Coronary artery (tissue), 2 donors: Measurements from ENCODE around the gene DLX6.

Source experiments
- DNase-seq: peaks from one replicate; pipeline ENCODE4 v3.0.0-alpha.2; 2017; ENCODE audit warnings: low spot score
- H3K27ac ChIP-seq, 2 donors: fragments of 200-600 bp; sonication (generic); one replicate each; pipeline ENCODE4 v1.5.1; 2016 to 2019
- H3K4me3 ChIP-seq: fragments of 200-600 bp; sonication (generic); 2 replicates; pipeline ENCODE4 v1.5.1; 2016; ENCODE audit warnings: mild to moderate bottlenecking, moderate library complexity
- TF ChIP-seq, protein P1 (sequence below): fragments of 200-600 bp; sonication (generic); IDR thresholded peaks from one replicate; pipeline ENCODE4 v1.5.1; 2019; ENCODE audit warnings: antibody characterized with exemption

The DLX6 gene

DNA sequence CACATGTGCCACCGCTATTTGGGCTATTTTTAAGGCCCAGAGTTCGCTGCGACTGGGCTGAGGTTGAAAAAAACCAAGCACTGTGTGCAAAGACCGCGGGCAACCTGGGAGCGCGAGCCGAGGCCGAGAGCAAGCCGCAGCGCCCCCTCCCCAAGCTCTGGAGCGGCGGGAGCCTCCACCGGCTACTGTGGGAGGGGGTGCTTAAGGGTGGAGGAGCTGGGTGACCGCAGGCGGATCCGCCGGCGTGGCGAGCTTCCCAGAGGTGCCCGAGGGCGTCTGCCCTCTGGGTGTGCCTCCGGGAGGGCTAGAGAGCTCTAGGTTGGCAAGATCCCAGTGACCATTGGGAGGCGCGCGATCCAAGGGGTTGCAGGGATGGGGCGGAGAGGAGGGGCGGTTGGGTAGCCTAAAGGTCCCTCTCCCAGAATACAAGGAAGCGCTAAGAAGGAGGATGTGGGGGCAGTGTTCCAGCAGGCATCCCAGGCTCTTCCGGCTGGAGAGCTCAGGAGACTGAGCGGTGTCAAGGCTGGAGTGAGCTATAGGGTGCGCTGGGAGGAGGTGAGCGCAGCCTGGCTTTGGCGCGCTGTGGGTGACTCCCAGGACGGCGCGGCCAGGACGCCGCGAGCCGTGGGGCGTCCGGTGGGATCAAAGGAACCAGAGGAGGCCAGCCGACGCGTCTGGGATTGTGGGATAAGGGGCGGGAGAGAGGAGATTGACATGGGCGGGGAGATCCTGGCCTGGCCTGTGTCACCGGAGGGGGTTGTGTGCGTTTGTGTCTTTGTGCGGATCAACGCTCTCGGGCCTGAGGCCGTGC is 11.2 kb downstream of the DLX6 start:
- no peak for DNase-seq

DNA sequence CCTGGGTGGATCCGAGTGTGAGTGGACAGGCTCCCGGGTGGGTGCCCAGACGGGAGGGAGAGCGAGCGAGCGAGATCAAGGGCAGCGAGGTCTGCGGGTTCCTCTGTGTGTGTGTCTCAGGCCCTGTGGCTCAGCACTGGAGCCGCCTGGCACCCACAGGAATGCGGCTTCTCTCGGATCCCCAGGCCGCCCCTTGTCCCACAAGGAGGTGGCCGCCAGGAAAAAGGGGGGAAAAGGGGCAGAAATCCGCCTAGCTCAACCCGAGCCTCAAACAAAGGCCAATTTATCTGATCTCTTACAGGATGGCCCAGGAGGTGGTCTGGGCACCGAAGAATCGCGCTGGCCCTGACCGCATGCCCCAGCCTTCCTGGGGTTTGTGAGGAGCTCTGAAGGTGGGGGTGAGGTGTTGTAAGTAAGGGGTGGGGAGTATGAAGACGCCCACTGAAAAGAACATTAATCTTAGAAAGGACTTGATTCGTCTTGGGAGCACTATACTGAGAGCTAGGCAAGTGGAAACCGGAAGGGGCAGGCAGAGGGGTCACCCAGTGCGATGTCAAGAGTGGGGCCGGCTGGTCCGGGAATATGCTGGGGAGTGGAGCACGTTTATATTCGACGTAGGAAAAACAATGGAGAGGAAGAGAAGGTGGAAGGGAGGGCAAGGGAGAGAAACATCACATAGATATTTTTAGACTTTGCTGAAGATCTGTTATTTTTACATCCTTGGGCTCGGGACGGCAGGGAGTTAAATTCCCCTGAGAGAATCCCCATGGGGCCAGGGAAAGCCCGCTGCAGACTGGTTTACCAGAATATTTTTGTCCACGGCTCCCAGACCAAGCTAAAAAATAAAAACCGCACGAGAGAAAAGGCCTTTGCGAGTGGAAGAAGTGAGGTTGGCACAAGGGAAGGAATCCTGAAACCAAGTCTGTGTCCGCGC is 12.1 kb downstream of the DLX6 start:
- Histone ChIP-seq H3K4me3 (peak overlapping the region; percentile 31), H3K27ac (no peak overlapping the region)
- DNase-seq = no peak
- TF ChIP-seq, protein P1, sequence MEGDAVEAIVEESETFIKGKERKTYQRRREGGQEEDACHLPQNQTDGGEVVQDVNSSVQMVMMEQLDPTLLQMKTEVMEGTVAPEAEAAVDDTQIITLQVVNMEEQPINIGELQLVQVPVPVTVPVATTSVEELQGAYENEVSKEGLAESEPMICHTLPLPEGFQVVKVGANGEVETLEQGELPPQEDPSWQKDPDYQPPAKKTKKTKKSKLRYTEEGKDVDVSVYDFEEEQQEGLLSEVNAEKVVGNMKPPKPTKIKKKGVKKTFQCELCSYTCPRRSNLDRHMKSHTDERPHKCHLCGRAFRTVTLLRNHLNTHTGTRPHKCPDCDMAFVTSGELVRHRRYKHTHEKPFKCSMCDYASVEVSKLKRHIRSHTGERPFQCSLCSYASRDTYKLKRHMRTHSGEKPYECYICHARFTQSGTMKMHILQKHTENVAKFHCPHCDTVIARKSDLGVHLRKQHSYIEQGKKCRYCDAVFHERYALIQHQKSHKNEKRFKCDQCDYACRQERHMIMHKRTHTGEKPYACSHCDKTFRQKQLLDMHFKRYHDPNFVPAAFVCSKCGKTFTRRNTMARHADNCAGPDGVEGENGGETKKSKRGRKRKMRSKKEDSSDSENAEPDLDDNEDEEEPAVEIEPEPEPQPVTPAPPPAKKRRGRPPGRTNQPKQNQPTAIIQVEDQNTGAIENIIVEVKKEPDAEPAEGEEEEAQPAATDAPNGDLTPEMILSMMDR = no peak

More for the DNA sequence above, 11.2 kb downstream of the DLX6 start:
- Histone ChIP-seq H3K4me3 (peak overlapping the region; percentile 31), H3K27ac (no peak overlapping the region)
- TF ChIP-seq, protein P1 = no peak

DNA sequence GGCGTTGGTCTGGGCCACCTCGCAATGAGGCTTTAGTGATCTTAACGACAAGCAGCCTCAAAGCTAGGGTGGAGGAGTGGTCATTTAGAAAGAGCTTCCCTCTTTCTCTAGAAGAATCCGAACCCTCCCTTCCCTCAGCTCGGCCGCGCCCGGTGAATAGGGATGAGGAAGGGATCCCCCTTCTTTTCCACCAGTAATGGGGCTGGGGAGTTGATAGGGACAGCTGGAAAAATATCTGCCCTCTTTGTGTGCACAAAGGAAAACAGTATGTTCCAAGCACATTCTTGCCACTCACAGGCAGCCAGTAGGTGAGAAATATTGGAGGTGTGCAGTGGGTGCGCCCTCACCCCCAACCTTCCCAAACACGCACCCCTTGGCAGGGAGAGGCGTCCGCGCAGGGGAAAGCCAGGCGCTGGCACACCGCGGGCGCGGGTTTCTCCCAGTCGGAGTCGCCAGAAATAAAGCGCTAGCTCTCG is 12.8 kb downstream of the DLX6 start:
- TF ChIP-seq, protein P1 = no peak
- no peak for DNase-seq
- peak overlapping the region; percentile 14 for H3K4me3 ChIP-seq
- no peak overlapping the region for H3K27ac ChIP-seq

DNA sequence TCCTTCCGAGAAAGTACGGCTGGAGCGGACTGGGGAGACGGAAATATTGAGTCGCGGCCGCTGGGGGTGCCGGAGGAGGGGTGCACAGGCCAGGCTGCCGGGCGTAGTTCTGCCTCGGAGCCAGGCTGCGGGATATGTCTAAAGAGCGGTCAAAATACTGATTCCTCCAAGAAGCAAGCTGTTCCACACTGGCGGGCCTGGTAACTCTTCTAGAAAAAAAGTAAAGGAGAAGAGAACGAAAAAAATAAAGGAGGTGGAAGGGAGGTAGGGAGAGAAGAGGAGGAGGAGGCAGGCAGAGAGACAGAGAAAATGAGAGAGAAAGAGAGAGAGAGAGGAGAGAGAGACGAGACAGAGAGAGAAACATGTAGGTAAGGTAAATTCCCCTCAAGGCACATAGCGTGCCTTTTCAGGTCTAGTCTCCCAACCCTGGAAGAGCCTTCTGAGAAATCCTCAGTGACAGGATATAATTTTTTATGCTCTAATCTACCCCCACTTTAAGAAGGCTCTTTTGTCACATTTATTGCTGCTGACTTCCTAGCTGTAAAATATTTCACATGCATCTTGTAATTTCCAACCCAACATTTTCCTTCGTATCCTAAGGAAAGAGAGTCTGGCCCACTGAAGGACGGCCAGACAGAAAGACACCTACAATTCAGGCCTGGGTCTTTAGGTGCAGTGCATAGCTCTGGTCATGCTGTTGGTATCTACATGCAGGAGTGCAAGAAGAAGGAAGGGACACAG is 13.6 kb downstream of the DLX6 start:
- Histone ChIP-seq H3K27ac (no peak overlapping the region), H3K4me3 (no peak overlapping the region)
- no peak for DNase-seq
- TF ChIP-seq, protein P1 = no peak

DNA sequence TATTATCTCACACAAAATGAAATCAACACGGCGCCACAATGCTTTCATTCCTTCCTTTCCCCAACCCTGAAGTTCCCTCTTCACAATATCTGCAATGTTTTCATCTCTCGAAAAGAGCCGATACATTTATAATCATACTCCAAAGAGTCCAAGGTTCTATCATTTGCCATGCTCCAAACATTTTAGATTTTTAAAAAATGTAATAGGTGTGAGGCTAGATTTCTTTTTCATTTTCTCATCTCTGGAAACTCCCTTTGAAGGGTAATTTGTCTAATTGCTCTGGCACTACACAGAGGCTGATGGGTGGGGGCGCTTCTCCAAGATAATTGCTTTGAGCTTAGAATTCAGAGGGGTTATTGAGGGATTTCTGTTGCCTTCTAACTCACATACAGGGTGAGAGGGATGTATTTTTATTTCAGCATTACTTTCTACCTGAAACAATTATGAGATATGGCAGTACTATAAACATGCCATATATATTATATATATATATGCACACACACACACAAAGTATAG is 14.4 kb downstream of the DLX6 start:
- Histone ChIP-seq H3K27ac (no peak overlapping the region), H3K4me3 (no peak overlapping the region)
- no peak for DNase-seq
- TF ChIP-seq, protein P1 = no peak

DNA sequence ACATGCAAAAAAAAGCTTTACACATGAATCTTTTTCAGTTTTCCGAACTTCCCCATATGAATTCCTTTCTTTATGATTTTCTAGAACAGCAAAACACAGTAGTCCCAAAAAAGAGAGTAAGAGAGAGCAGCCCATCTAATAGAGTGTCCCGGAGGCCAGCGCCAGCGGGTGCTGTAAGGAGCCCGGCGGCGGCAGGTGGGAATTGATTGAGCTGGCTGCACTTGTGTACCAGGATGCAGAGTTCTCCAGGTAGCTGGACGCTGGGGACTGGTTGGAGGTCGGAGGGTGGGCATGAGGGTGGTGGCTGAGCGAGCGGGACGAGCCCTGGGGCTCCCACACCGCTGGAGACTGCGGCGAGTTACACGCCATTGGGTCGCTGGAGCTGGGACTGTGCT is 15.2 kb downstream of the DLX6 start:
- Histone ChIP-seq H3K27ac (no peak overlapping the region), H3K4me3 (peak overlapping the region; percentile 46)
- DNase-seq = no peak
- TF ChIP-seq, protein P1 = no peak
